ENCODE data around the gene ZNF689. TPM values are rescaled to one million over a fixed set of nuclear protein-coding genes. Genes with fewer than 3 reads are reported as not detected.

ZNF689 gene
- total RNA-seq, 1 experiment from 2014 or later, result 10.3 TPM

- Histone ChIP-seq H3K27ac (ENCODE audit: low read depth, low read length) (no peak overlapping the region), H3K4me1 (ENCODE audit: control insufficient read depth in 1 of 2, insufficient read depth in 2 of 2, low read length in 2 of 2) (peaks cover 3 to 11% of the 10 kb centered on the region in 2 experiments; a peak in 2 of 4 replicates), H3K79me2 (ENCODE audit: insufficient read depth, low read length) (no peaks in the 10 kb centered on the region), H3K9me3 (ENCODE audit: control insufficient read depth in 1 of 2, insufficient read depth in 1 of 2, low read depth in 1 of 2, low read length in 2 of 2) (no peaks in the 10 kb centered on the region), H3K9me2 (ENCODE audit: insufficient read depth) (no peaks in the 10 kb centered on the region), H3K36me3 (ENCODE audit: control insufficient read depth in 1 of 2, insufficient read depth in 2 of 2, low read length in 2 of 2) (no peaks in the 10 kb centered on the region), H3K4me2 (ENCODE audit: low read length) (no peak overlapping the region), H4K20me1 (ENCODE audit: insufficient read depth) (no peaks in the 10 kb centered on the region), H3K9ac (ENCODE audit: low read length) (no peak overlapping the region), H3K27me3 (ENCODE audit: insufficient read depth, low read length) (no peaks in the 10 kb centered on the region), H3K4me3 (replicated peaks in 1 of 2; ENCODE audit: low read depth in 1 of 2, low read length in 2 of 2) (no peak overlapping the region), H2AFZ (ENCODE audit: low read depth, low read length, poor library complexity, severe bottlenecking) (no peak overlapping the region)
- ChIA-PET CTCF (interaction anchor here (1.0 kb wide), 1 partner anchor 33 kb away, joined by 3 read pairs; no protein-coding TSS in a partner anchor), POLR2A (no interaction called here), RAD21 (ENCODE audit: low non-redundant PET in 1 of 2, low total read pairs in 2 of 2, uncharacterized antibody in 2 of 2, unreplicated experiment in 2 of 2) (no interaction called here)
- TF ChIP-seq EGR1 (IDR thresholded peaks at IDR 0.05; ENCODE audit: low read depth) (no peak), TCF7L2 (IDR thresholded peaks at IDR 0.05; ENCODE audit: borderline replicate concordance, extremely low read depth, insufficient read depth, insufficient read length) (no peak), SIN3A (IDR thresholded peaks at IDR 0.05; ENCODE audit: low read depth) (no peak), SRF (IDR thresholded peaks at IDR 0.05; ENCODE audit: low read depth) (no peak), CBX3 (IDR thresholded peaks at IDR 0.05; ENCODE audit: low read depth) (no peak), ATF3 (IDR thresholded peaks at IDR 0.05) (no peak), RAD21 (IDR thresholded peaks at IDR 0.05; ENCODE audit: low read depth) (no peak), SP1 (IDR thresholded peaks at IDR 0.05; ENCODE audit: low read depth) (no peak), CEBPB (IDR thresholded peaks at IDR 0.05; ENCODE audit: low read depth) (no peak), ELF1 (IDR thresholded peaks at IDR 0.05; ENCODE audit: borderline replicate concordance, low read depth) (no peak), POLR2A (IDR thresholded peaks at IDR 0.05; ENCODE audit: borderline replicate concordance, extremely low read depth, insufficient read depth, insufficient read length) (no peak), YY1 (IDR thresholded peaks at IDR 0.05; ENCODE audit: extremely low read depth, insufficient replicate concordance, low read depth, low read length) (no peak), EZH2 (IDR thresholded peaks at IDR 0.05) (no peak), EZH2phosphoT487 (IDR thresholded peaks at IDR 0.05; ENCODE audit: borderline replicate concordance) (no peak), MAX (IDR thresholded peaks at IDR 0.05) (no peak), JUND (IDR thresholded peaks at IDR 0.05) (no peak), ZNF274 (IDR thresholded peaks at IDR 0.05; ENCODE audit: low read depth, low read length) (no peak), FOSL1 (IDR thresholded peaks at IDR 0.05; ENCODE audit: low read depth) (no peak)
- TF ChIP-seq, protein P1, sequence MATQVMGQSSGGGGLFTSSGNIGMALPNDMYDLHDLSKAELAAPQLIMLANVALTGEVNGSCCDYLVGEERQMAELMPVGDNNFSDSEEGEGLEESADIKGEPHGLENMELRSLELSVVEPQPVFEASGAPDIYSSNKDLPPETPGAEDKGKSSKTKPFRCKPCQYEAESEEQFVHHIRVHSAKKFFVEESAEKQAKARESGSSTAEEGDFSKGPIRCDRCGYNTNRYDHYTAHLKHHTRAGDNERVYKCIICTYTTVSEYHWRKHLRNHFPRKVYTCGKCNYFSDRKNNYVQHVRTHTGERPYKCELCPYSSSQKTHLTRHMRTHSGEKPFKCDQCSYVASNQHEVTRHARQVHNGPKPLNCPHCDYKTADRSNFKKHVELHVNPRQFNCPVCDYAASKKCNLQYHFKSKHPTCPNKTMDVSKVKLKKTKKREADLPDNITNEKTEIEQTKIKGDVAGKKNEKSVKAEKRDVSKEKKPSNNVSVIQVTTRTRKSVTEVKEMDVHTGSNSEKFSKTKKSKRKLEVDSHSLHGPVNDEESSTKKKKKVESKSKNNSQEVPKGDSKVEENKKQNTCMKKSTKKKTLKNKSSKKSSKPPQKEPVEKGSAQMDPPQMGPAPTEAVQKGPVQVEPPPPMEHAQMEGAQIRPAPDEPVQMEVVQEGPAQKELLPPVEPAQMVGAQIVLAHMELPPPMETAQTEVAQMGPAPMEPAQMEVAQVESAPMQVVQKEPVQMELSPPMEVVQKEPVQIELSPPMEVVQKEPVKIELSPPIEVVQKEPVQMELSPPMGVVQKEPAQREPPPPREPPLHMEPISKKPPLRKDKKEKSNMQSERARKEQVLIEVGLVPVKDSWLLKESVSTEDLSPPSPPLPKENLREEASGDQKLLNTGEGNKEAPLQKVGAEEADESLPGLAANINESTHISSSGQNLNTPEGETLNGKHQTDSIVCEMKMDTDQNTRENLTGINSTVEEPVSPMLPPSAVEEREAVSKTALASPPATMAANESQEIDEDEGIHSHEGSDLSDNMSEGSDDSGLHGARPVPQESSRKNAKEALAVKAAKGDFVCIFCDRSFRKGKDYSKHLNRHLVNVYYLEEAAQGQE (IDR thresholded peaks at IDR 0.05; ENCODE audit: low read depth), result no peak
- intact Hi-C loops (cut with micrococcal nuclease), result no loop called here
- DNase-seq (ENCODE audit: low read depth, low spot score) (no peak), ATAC-seq (no peak)
- BruUV-seq (replicated peaks), result no TSS peak
Measured at GRCh38 chr16:30565984-30566383, 44.2 kb downstream of the ZNF689 start.
